Measurements from ENCODE around the gene ACADVL.
"Not testable (repeated sequence)": the region's sequence is repeated elsewhere in the genome, so short reads cannot be mapped to it uniquely, and the experiment has no call there.

ACADVL gene

GRCh38 chr17:7235693-7236665 lies 16.2 kb downstream of the ACADVL start:
- FAIRE-seq: no peak

GRCh38 chr17:7236808-7237207 lies 17.1 kb downstream of the ACADVL start:
- no peak for FAIRE-seq

- FAIRE-seq: no peak
These were observed 17.6 kb downstream of the ACADVL start for GRCh38 chr17:7237266-7237760.

- FAIRE-seq: no peak
These were observed 18.2 kb downstream of the ACADVL start for GRCh38 chr17:7237761-7238419.

GRCh38 chr17:7238420-7239090 lies 18.8 kb downstream of the ACADVL start:
- FAIRE-seq: no peak

- peak; percentile 99 for FAIRE-seq
These were observed 19.6 kb downstream of the ACADVL start, which contains the start of gene PHF23 for GRCh38 chr17:7239091-7240027. Gene PHF23 (minus strand): TSS chr17:7239457. CDS start chr17:7239279, 178 bp downstream.

GRCh38 chr17:7240375-7240774 lies 20.6 kb downstream of the ACADVL start:
- FAIRE-seq: no peak

- FAIRE-seq: no peak
These were observed 21.5 kb downstream of the ACADVL start for GRCh38 chr17:7241090-7241733.

- peak; percentile 92 for FAIRE-seq
These were observed 22.3 kb downstream of the ACADVL start, which contains the start of gene GABARAP for GRCh38 chr17:7241783-7242716. Gene GABARAP (minus strand): TSS chr17:7242449. CDS start chr17:7242330, 119 bp downstream.

GRCh38 chr17:7242717-7243452 lies 23.1 kb downstream of the ACADVL start:
- FAIRE-seq: no peak

GRCh38 chr17:7243453-7243729 lies 23.7 kb downstream of the ACADVL start:
- FAIRE-seq: no peak

GRCh38 chr17:7243838-7244237 lies 24.1 kb downstream of the ACADVL start:
- not testable (repeated sequence) for FAIRE-seq

GRCh38 chr17:7246779-7247178 lies 27.0 kb downstream of the ACADVL start:
- no peak for FAIRE-seq

- no peak for FAIRE-seq
These were observed 29.1 kb downstream of the ACADVL start for GRCh38 chr17:7248796-7249195.

- no peak for FAIRE-seq
These were observed 29.5 kb downstream of the ACADVL start for GRCh38 chr17:7249214-7249613.

GRCh38 chr17:7249830-7250229 lies 30.1 kb downstream of the ACADVL start:
- no peak for FAIRE-seq

- FAIRE-seq: no peak
These were observed 31.2 kb downstream of the ACADVL start for GRCh38 chr17:7250695-7251627.

GRCh38 chr17:7251661-7252175 lies 32.0 kb downstream of the ACADVL start, which contains the start of gene CTDNEP1:
Gene CTDNEP1 (minus strand): TSS chr17:7251734. CDS start chr17:7251296, 438 bp downstream.
- FAIRE-seq: peak; percentile 99
